Loucy (cell line): ENCODE data around the gene MEIS3.

Experiments
- H2AFZ ChIP-seq: fragments of 200-600 bp; sonication (generic); 2 replicates; pipeline ENCODE4 v1.6.0; 2016; ENCODE audit warnings: antibody characterized with exemption, mild to moderate bottlenecking, low read length, moderate library complexity
- H3F3A ChIP-seq: fragments of 200-600 bp; 2 replicates; pipeline ENCODE4 v1.6.0; 2016; ENCODE audit warnings: antibody characterized with exemption, low read depth, mild to moderate bottlenecking
- H3K27me3 ChIP-seq: fragments of 200-600 bp; sonication (generic); 2 replicates; pipeline ENCODE4 v1.6.1; 2014; ENCODE audit warnings: low read length, mild to moderate bottlenecking; ENCODE audit not compliant: insufficient read depth, poor library complexity, severe bottlenecking
- H3K36me3 ChIP-seq: fragments of 200-600 bp; sonication (generic); 2 replicates; pipeline ENCODE4 v1.6.1; 2016; ENCODE audit warnings: low read length; ENCODE audit not compliant: insufficient read depth
- H3K4me1 ChIP-seq: fragments of 200-600 bp; sonication (generic); 2 replicates; pipeline ENCODE4 v1.5.1; 2014; ENCODE audit warnings: low read length, mild to moderate bottlenecking; ENCODE audit not compliant: insufficient read depth, poor library complexity, severe bottlenecking
- H3K4me2 ChIP-seq: fragments of 200-600 bp; sonication (generic); 2 replicates; pipeline ENCODE4 v1.6.0; 2014; ENCODE audit warnings: antibody characterized with exemption, low read length, low read depth, mild to moderate bottlenecking; ENCODE audit not compliant: poor library complexity, severe bottlenecking
- H3K4me3 ChIP-seq: fragments of 200-600 bp; sonication (generic); 2 replicates; pipeline ENCODE4 v1.5.1; 2014; ENCODE audit warnings: low read length, mild to moderate bottlenecking, mixed read lengths; ENCODE audit not compliant: poor library complexity, severe bottlenecking
- H3K79me2 ChIP-seq: fragments of 200-600 bp; sonication (generic); 2 replicates; pipeline ENCODE4 v1.6.1; 2014; ENCODE audit warnings: low read length; ENCODE audit not compliant: insufficient read depth
- H3K9ac ChIP-seq: fragments of 200-600 bp; sonication (generic); 2 replicates; pipeline ENCODE4 v1.6.0; 2014; ENCODE audit warnings: mild to moderate bottlenecking, low read depth, low read length, moderate library complexity; ENCODE audit not compliant: poor library complexity, severe bottlenecking
- H3K9me2 ChIP-seq: fragments of 200-600 bp; sonication (generic); replicated peaks from 2 replicates; pipeline ENCODE4 v1.6.1; 2016; ENCODE audit warnings: low read depth, low read length, mixed read lengths
- H3K9me3 ChIP-seq: fragments of 200-600 bp; sonication (generic); 2 replicates; pipeline ENCODE4 v1.6.1; 2014; ENCODE audit warnings: mild to moderate bottlenecking, antibody characterized with exemption, low read length, low read depth; ENCODE audit not compliant: insufficient read depth
- H4K20me1 ChIP-seq: fragments of 200-600 bp; sonication (generic); 2 replicates; pipeline ENCODE4 v1.6.0; 2014; ENCODE audit warnings: antibody characterized with exemption, low read length, mild to moderate bottlenecking; ENCODE audit not compliant: insufficient read depth, poor library complexity, severe bottlenecking
- EZH2phosphoT487 ChIP-seq: fragments of 200-600 bp; IDR thresholded peaks from 2 replicates; pipeline ENCODE4 v1.6.1; 2018; ENCODE audit warnings: antibody characterized with exemption, mild to moderate bottlenecking, moderate library complexity, borderline replicate concordance
- TF ChIP-seq, protein P1 (sequence below): fragments of 200-600 bp; sonication (generic); conservative IDR thresholded peaks from 2 replicates; pipeline ENCODE4 v1.5.1; 2014; ENCODE audit warnings: mild to moderate bottlenecking, antibody characterized with exemption, low read length

The MEIS3 gene

DNA sequence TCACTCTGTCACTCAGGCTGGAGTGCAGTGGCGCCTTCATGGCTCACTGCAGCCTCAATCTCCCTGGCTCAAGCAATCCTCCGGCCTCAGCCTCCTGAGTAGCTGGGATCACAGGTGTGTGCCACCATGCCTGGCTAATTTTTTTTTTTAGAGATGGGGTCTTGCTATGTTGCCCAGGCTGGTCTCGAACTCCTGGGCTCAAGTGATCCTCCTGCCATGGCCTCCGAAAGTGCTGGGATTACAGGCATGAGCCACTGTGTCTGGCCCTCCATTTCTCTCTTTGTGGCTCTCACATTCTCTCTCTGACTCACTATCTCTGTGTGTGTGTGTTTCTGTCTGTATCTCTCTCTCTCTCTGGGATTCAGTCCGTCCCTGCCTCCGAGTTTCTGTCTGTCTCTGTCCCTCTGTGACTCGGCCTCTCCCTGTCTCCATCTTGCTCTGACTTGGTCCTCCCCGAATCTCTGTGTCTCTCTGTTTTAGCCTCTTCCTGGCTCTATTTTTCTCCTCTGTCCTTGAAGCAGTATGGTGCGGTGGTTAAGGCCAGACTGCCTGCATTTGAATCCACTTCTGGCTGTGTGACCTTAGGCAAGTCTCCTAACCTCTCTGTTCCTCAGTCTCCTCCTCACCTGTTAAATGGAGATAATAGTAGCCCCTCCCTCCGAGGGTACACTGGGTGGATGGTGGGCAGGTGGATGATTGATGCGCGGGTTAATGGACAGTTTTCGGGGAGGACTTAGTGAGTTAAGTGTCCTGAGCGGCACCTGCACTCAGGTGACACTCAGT is 11.0 kb downstream of the MEIS3 start:
- Histone ChIP-seq H3K9me2 (no peaks in the 10 kb centered on the region), H3K4me1 (no peaks in the 10 kb centered on the region), H3K9me3 (no peaks in the 10 kb centered on the region), H3K4me3 (no peak overlapping the region), H3K9ac (no peak overlapping the region), H3K79me2 (no peaks in the 10 kb centered on the region), H3K4me2 (no peak overlapping the region), H2AFZ (no peak overlapping the region), H3K36me3 (no peaks in the 10 kb centered on the region), H4K20me1 (no peaks in the 10 kb centered on the region), H3K27me3 (no peaks in the 10 kb centered on the region), H3F3A (no peaks in the 10 kb centered on the region)
- TF ChIP-seq, protein P1, sequence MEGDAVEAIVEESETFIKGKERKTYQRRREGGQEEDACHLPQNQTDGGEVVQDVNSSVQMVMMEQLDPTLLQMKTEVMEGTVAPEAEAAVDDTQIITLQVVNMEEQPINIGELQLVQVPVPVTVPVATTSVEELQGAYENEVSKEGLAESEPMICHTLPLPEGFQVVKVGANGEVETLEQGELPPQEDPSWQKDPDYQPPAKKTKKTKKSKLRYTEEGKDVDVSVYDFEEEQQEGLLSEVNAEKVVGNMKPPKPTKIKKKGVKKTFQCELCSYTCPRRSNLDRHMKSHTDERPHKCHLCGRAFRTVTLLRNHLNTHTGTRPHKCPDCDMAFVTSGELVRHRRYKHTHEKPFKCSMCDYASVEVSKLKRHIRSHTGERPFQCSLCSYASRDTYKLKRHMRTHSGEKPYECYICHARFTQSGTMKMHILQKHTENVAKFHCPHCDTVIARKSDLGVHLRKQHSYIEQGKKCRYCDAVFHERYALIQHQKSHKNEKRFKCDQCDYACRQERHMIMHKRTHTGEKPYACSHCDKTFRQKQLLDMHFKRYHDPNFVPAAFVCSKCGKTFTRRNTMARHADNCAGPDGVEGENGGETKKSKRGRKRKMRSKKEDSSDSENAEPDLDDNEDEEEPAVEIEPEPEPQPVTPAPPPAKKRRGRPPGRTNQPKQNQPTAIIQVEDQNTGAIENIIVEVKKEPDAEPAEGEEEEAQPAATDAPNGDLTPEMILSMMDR = no peak
- TF ChIP-seq EZH2phosphoT487 = no peak

DNA sequence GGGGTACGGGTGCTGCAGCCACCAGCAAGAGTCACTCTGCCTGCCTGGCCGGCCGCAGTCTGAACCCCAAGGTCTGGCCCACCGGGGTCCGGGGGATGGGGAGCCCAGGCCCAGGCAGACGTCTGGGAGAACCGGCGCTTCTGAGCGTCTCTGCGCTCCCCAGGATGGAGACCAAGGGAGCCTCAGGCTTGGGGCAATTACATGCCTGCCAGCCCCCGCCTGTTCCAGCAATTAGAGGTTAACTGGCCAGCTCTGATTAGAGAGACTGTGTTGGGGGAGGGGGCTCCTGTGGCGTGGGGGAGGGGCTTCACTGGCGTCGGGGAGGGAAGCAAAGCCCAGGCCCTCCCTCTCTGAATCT is 11.9 kb downstream of the MEIS3 start:
- Histone ChIP-seq H4K20me1 (no peaks in the 10 kb centered on the region), H3K79me2 (no peaks in the 10 kb centered on the region), H3K27me3 (no peaks in the 10 kb centered on the region), H3K4me1 (no peaks in the 10 kb centered on the region), H3K9me3 (no peaks in the 10 kb centered on the region), H3K36me3 (no peaks in the 10 kb centered on the region), H2AFZ (no peak overlapping the region), H3K4me2 (no peak overlapping the region), H3K4me3 (no peak overlapping the region), H3K9me2 (no peaks in the 10 kb centered on the region), H3K9ac (no peak overlapping the region), H3F3A (no peaks in the 10 kb centered on the region)
- no peak for TF ChIP-seq EZH2phosphoT487
- TF ChIP-seq, protein P1 = no peak

DNA sequence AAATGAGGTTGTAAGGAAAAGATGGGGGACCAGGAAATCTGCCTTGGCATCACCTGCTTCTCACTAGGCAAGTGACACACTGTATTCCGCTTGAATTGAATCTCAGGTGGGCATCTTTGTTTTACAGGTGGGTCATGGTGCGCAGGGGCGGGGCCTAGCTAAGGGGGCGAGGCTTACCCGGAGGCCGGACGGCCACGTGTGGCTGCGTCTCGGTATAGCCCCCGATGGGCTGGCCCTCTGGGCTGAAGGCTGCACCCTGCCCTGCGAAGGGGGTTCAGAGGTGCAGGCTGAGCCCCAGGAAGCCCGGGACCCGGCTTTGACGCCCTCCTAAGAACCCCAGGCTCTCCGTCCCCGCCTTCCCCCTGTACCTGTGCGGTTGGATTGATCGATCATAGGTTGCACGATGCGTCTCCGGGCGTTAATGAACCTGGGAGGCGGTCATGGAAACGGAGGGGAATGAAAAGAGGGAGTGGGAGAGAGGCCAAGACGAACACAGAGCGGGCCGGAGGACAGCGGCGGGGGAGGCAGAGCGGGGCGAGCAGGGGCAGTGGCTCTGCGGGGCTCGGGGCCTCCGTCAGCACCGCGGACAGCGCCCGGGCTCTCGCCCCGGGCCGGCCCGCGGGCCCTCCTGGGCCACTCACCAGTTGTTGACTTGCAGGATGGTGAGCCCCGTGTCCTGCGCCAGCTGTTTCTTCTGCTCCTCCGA is 12.5 kb downstream of the MEIS3 start:
- Histone ChIP-seq H3K9me3 (no peaks in the 10 kb centered on the region), H3K4me2 (no peak overlapping the region), H3K9me2 (no peaks in the 10 kb centered on the region), H3K4me1 (no peaks in the 10 kb centered on the region), H3K9ac (no peak overlapping the region), H4K20me1 (no peaks in the 10 kb centered on the region), H3K27me3 (no peaks in the 10 kb centered on the region), H3K4me3 (no peak overlapping the region), H3K36me3 (no peaks in the 10 kb centered on the region), H3K79me2 (no peaks in the 10 kb centered on the region), H3F3A (no peaks in the 10 kb centered on the region), H2AFZ (no peak overlapping the region)
- TF ChIP-seq, protein P1 = no peak
- TF ChIP-seq EZH2phosphoT487 = no peak
